PC-9 (cell line): ENCODE data around the gene IFNGR2.

Source experiments
- EZH2 ChIP-seq: fragments of 200-600 bp; sonication (generic); IDR thresholded peaks from 2 replicates; pipeline ENCODE4 v1.8.0; 2017; ENCODE audit warnings: antibody characterized with exemption, low read depth
- TF ChIP-seq, protein P1 (sequence below): fragments of 200-600 bp; sonication (generic); conservative IDR thresholded peaks from 2 replicates; pipeline ENCODE4 v1.6.1; 2017; ENCODE audit warnings: mixed run types, antibody characterized with exemption, mild to moderate bottlenecking, moderate library complexity

DNA sequence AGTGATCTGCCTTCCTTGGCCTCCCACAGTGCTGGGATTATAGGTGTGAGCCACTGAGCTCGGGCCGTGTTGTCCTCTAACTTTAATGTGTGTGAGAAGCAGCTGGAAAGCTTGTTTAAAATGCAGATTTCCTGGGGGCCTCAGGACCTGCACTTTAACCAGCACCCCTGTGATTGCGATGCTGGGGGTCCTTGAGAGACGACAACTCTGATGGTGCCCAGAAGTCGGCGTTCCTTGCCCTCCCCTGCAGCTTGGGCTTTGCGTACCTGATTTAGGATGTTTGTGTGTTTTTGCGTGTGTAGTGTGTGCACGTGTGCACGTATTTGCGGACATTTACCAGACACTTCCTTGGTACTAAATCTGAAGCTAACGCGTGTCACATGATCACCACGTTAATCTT is 10.9 kb downstream of the IFNGR2 start:
- no peak for TF ChIP-seq EZH2
- TF ChIP-seq, protein P1, sequence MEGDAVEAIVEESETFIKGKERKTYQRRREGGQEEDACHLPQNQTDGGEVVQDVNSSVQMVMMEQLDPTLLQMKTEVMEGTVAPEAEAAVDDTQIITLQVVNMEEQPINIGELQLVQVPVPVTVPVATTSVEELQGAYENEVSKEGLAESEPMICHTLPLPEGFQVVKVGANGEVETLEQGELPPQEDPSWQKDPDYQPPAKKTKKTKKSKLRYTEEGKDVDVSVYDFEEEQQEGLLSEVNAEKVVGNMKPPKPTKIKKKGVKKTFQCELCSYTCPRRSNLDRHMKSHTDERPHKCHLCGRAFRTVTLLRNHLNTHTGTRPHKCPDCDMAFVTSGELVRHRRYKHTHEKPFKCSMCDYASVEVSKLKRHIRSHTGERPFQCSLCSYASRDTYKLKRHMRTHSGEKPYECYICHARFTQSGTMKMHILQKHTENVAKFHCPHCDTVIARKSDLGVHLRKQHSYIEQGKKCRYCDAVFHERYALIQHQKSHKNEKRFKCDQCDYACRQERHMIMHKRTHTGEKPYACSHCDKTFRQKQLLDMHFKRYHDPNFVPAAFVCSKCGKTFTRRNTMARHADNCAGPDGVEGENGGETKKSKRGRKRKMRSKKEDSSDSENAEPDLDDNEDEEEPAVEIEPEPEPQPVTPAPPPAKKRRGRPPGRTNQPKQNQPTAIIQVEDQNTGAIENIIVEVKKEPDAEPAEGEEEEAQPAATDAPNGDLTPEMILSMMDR, result no peak
